Endothelial cell of umbilical vein (primary cell): ENCODE data around the gene ADAMTSL5. TPM values are rescaled to one million over a fixed set of nuclear protein-coding genes. Genes with fewer than 3 reads are reported as not detected.

Experiments used
- BruUV-seq: library from RNA; stranded (reverse); fragments of 400-500 nt; replicated peaks from 2 replicates; lab custom pipeline; 2021; lab: Mats Ljungman, UMichigan
- CTCF ChIA-PET: fragments of 300-600, 350-600 bp; sonication (Branson Sonifier 250); formaldehyde crosslinking; loops from one replicate; lab custom pipeline; 2021; ENCODE audit warnings: antibody characterized with exemption, inconsistent platforms; lab: Charles Lee
- POLR2A ChIA-PET: fragments of 300-600, 350-600 bp; sonication (Branson Sonifier 250); formaldehyde crosslinking; loops from one replicate; lab custom pipeline; 2021; ENCODE audit warnings: antibody characterized with exemption, inconsistent platforms; lab: Charles Lee
- DNase-seq: peaks from one replicate; pipeline ENCODE4 v3.0.0-alpha.2; 2011; ENCODE audit warnings: low read depth, low spot score
- FAIRE-seq: peaks from 2 replicates; lab custom pipeline; 2011; peaks lifted over from hg19 to GRCh38; lab: Jason Lieb, UNC
- H2AFZ ChIP-seq: 2 replicates; pipeline ENCODE4 v1.6.0; 2012; ENCODE audit warnings: low read depth, low read length, control low read depth, inconsistent platforms
- H3K27ac ChIP-seq: 2 replicates; pipeline ENCODE4 v1.5.1; 2011; ENCODE audit warnings: low read depth, mild to moderate bottlenecking, control low read depth, low read length, moderate library complexity; ENCODE audit not compliant: insufficient read depth
- H3K27me3 ChIP-seq, 2 experiments: 2 replicates each; pipeline versions ENCODE4 v1.6.0 to v1.6.1; 2011; ENCODE audit warnings: low read length in 2 of 2, mixed read lengths in 1 of 2; ENCODE audit not compliant: control insufficient read depth in 2 of 2, insufficient read depth in 2 of 2
- H3K36me3 ChIP-seq, 2 experiments: 2 replicates in 1 of 2; 3 replicates in 1 of 2; pipeline ENCODE4 v1.5.1; 2011; ENCODE audit warnings: low read length in 2 of 2, mild to moderate bottlenecking in 1 of 2, moderate library complexity in 1 of 2; ENCODE audit not compliant: control insufficient read depth in 2 of 2, insufficient read depth in 2 of 2; ENCODE audit errors: extremely low read depth in 1 of 2
- H3K4me1 ChIP-seq: 3 replicates; pipeline ENCODE4 v1.5.1; 2011; ENCODE audit warnings: mild to moderate bottlenecking, low read length; ENCODE audit not compliant: control insufficient read depth, insufficient read depth; ENCODE audit errors: extremely low read depth
- H3K4me2 ChIP-seq: 2 replicates; pipeline ENCODE4 v1.6.1; 2011; ENCODE audit warnings: low read length, control low read depth, mixed read lengths; ENCODE audit not compliant: insufficient read depth
- H3K4me3 ChIP-seq, 3 experiments: fragments of 200-600 bp in 1 of 3; sonication (generic), shearing (Covaris generic) in 1 of 3; replicated peaks in 1 of 3; 2 replicates each; pipeline ENCODE4 v1.5.1; 2011 to 2016; ENCODE audit warnings: control low read depth in 3 of 3, low read length in 3 of 3, mild to moderate bottlenecking in 2 of 3, inconsistent platforms in 1 of 3, low read depth in 1 of 3, moderate library complexity in 1 of 3; ENCODE audit not compliant: insufficient read depth in 1 of 3
- H3K79me2 ChIP-seq: 2 replicates; pipeline ENCODE4 v1.6.0; 2012; ENCODE audit warnings: low read length, inconsistent platforms; ENCODE audit not compliant: control insufficient read depth, insufficient read depth
- H3K9ac ChIP-seq: replicated peaks from 2 replicates; pipeline ENCODE3; 2011; ENCODE audit warnings: low read length, control low read depth; ENCODE audit not compliant: insufficient read depth; ENCODE audit errors: extremely low read depth
- H3K9me1 ChIP-seq: replicated peaks from 3 replicates; pipeline ENCODE4 v1.6.0; 2011; ENCODE audit warnings: mild to moderate bottlenecking, low read length; ENCODE audit not compliant: control insufficient read depth, insufficient read depth; ENCODE audit errors: extremely low read depth
- H3K9me3 ChIP-seq: replicated peaks from 2 replicates; pipeline ENCODE4 v1.5.1; 2012; ENCODE audit warnings: low read length, inconsistent platforms; ENCODE audit not compliant: control insufficient read depth, insufficient read depth
- H4K20me1 ChIP-seq: replicated peaks from 2 replicates; pipeline ENCODE3; 2011; ENCODE audit warnings: mild to moderate bottlenecking, low read length; ENCODE audit not compliant: control insufficient read depth, insufficient read depth; ENCODE audit errors: extremely low read depth
- EZH2 ChIP-seq: IDR thresholded peaks from 2 replicates; pipeline ENCODE4 v1.6.1; 2012; ENCODE audit warnings: borderline replicate concordance, low read depth, mild to moderate bottlenecking, moderate library complexity, low read length, inconsistent platforms; ENCODE audit not compliant: severe bottlenecking
- GATA2 ChIP-seq: IDR thresholded peaks from 2 replicates; pipeline ENCODE4 v1.7.0; 2011; ENCODE audit warnings: low read depth, mild to moderate bottlenecking, moderate library complexity, mixed read lengths, low read length; ENCODE audit not compliant: insufficient read length, insufficient read depth
- JUN ChIP-seq: IDR thresholded peaks from 2 replicates; pipeline ENCODE4 v1.6.1; 2011; ENCODE audit warnings: borderline replicate concordance, low read depth; ENCODE audit not compliant: insufficient read length, insufficient read depth
- MAX ChIP-seq: IDR thresholded peaks from 2 replicates; pipeline ENCODE4 v1.6.1; 2011; ENCODE audit not compliant: insufficient read depth, insufficient read length
- POLR2A ChIP-seq: IDR thresholded peaks from 2 replicates; pipeline ENCODE4 v1.6.1; 2012; ENCODE audit warnings: low read depth, mild to moderate bottlenecking, control low read depth, low read length
- POLR2AphosphoS5 ChIP-seq: IDR thresholded peaks from 2 replicates; pipeline ENCODE4 v1.6.1; 2012; ENCODE audit warnings: low read depth, mild to moderate bottlenecking, control low read depth, low read length, moderate library complexity; ENCODE audit not compliant: insufficient read depth
- dilution Hi-C: fragments of 300-500 bp; cut with MboI; formaldehyde crosslinking; loops from one replicate; pipeline ENCODE4 v1.15.0; 2019; ENCODE audit warnings: low sequenced_read_pairs; ENCODE audit not compliant: extremely low pct_ligation_motif_present
- intact Hi-C: fragments of 100-400 bp; cut with micrococcal nuclease; formaldehyde crosslinking; loops from one replicate; pipeline ENCODE4 v1.10.0; 2022
- polyA plus RNA-seq, 4 experiments: library from polyadenylated mRNA; depleted of rRNA in 3 of 4; stranded (reverse) in 3 of 4; unstranded in 1 of 4; fragments of >200 nt; gene quantifications; 2 replicates each; pipeline versions ENCODE4 v1.2.1 to v1.2.3, GENCODE V29; 2011 to 2012; ENCODE audit warnings: missing spikeins in 1 of 4
- total RNA-seq: library from RNA; stranded (reverse); gene quantifications from 2 replicates; pipeline ENCODE4 v1.2.3, GENCODE V29; 2021

The ADAMTSL5 gene
- total and polyA plus RNA-seq, 2 donors (not counting 3 experiments of a cell fraction or from before 2014, with no cell fraction given): 0.07 TPM; not detected in 1

GRCh38 chr19:1468274-1468820, 44.5 kb downstream of the ADAMTSL5 start:
- ChIA-PET POLR2A (no interaction called here), CTCF (interaction anchor here (3.6 kb wide), 1 partner anchor 23 kb away, joined by 11 read pairs; no protein-coding TSS in a partner anchor)
- peaks cover 5% of the 10 kb centered on the region for H3K4me1 ChIP-seq
- peak; percentile 56 for TF ChIP-seq EZH2
- TF ChIP-seq JUN: no peak
- TF ChIP-seq POLR2A: no peak
- TF ChIP-seq MAX: no peak
- H3K27me3 ChIP-seq: peaks cover 44 to 81% of the 10 kb centered on the region in 2 experiments
- no peaks in the 10 kb centered on the region for H3K9me3 ChIP-seq
- no peaks in the 10 kb centered on the region for H3K36me3 ChIP-seq
- no TSS peak for BruUV-seq
- DNase-seq (no peak), FAIRE-seq (no peak)
- no peak overlapping the region for H3K4me2 ChIP-seq
- no peak overlapping the region for H3K9ac ChIP-seq
- H2AFZ ChIP-seq: no peak overlapping the region
- no peaks in the 10 kb centered on the region for H3K9me1 ChIP-seq
- dilution Hi-C loops (no loop called here), intact Hi-C loops (no loop called here)
- H3K27ac ChIP-seq: no peak overlapping the region
- H4K20me1 ChIP-seq: no peaks in the 10 kb centered on the region
- no peak overlapping the region for H3K4me3 ChIP-seq
- no peaks in the 10 kb centered on the region for H3K79me2 ChIP-seq

- Histone ChIP-seq H3K9me3 (no peaks in the 10 kb centered on the region), H3K27ac (no peak overlapping the region), H3K36me3 (no peaks in the 10 kb centered on the region), H3K9me1 (no peaks in the 10 kb centered on the region), H3K4me1 (peaks cover 5% of the 10 kb centered on the region), H3K27me3 (peaks cover 42 to 76% of the 10 kb centered on the region in 2 experiments), H2AFZ (no peak overlapping the region), H4K20me1 (no peaks in the 10 kb centered on the region), H3K4me2 (no peak overlapping the region), H3K9ac (no peak overlapping the region), H3K4me3 (no peak overlapping the region), H3K79me2 (no peaks in the 10 kb centered on the region)
- dilution Hi-C loops: no loop called here
- no peak for TF ChIP-seq GATA2
- TF ChIP-seq EZH2: peak; percentile 76
- TF ChIP-seq POLR2AphosphoS5: no peak
- CTCF ChIA-PET: interaction anchor here (0.6 to 3.6 kb wide), 6 partner anchors 9 to 387 kb away, joined by 3 to 11 read pairs (median 6); partner anchors contain the start of gene REEP6
- POLR2A ChIA-PET: no interaction called here
- DNase-seq (no peak), FAIRE-seq (no peak)
- no TSS peak for BruUV-seq
- intact Hi-C loops: no loop called here
Measured at GRCh38 chr19:1467490-1468273, 45.1 kb downstream of the ADAMTSL5 start.
